ENCODE results near the gene CEP85L.

DNA sequence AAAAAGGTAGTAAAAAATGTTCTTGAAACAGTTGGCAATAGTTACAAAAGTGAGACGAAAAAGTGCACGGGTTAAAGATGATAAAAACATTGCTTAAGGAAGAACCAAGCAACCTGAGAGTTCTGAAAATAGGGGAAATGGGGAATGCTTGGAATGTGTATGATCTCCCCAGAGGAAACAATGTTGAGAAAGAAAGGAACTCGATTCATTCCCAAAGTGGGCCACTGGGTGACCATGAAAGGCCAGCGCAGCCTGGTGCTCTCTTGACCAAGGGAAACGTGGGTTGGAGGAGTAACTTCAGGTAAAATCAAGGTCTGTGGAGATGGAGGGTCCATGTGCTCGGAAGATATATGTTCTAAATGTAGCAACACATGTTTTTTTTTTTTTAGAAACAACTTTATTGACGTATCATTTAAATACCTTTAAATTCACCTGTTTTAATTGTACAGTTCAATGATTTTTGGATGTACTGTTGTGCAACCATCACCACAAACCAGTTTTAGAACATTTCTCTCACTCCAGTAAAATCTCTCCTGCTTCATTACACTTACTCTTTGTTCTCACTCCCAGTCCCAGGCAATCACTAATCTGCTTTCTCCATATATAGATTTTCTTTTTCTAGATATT, 34.5 kb upstream of the CEP85L start:
- no peak for TF ChIP-seq POLR2A (IDR thresholded peaks at IDR 0.05; ENCODE audit: low read depth, low read length)
- TF ChIP-seq TAF1 (IDR thresholded peaks at IDR 0.05; ENCODE audit: borderline replicate concordance, low read depth, low read length) = no peak
